Astrocyte of the spinal cord (primary cell): ENCODE results near the gene PDLIM1.

Experiments used
- DNase-seq: peaks from one replicate; pipeline ENCODE4 v3.0.0; 2011; ENCODE audit warnings: low read depth, low spot score
- H3K4me3 ChIP-seq: 2 replicates; pipeline ENCODE4 v1.5.1; 2011; ENCODE audit warnings: low read depth, mild to moderate bottlenecking, low read length, moderate library complexity
- CTCF ChIP-seq: IDR thresholded peaks from 2 replicates; pipeline ENCODE4 v1.5.1; 2012; ENCODE audit warnings: low read depth, mild to moderate bottlenecking, low read length, inconsistent platforms
- in situ Hi-C: cut with HindIII; loops from 2 replicates; pipeline ENCODE4 v1.10.0; 2017; ENCODE audit warnings: low sequenced_read_pairs

PDLIM1 gene

GRCh38 chr10:95188593-95188992 is 102.2 kb downstream of the PDLIM1 start:
- no peak overlapping the region for H3K4me3 ChIP-seq
- no peak for TF ChIP-seq CTCF
- in situ Hi-C loops: no loop called here
- DNase-seq: no peak

GRCh38 chr10:95187617-95188016 is 103.2 kb downstream of the PDLIM1 start:
- no peak overlapping the region for H3K4me3 ChIP-seq
- DNase-seq: no peak
- in situ Hi-C loops: no loop called here
- no peak for TF ChIP-seq CTCF
